ENCODE measurements around the gene DCAKD.

DCAKD gene

DNA sequence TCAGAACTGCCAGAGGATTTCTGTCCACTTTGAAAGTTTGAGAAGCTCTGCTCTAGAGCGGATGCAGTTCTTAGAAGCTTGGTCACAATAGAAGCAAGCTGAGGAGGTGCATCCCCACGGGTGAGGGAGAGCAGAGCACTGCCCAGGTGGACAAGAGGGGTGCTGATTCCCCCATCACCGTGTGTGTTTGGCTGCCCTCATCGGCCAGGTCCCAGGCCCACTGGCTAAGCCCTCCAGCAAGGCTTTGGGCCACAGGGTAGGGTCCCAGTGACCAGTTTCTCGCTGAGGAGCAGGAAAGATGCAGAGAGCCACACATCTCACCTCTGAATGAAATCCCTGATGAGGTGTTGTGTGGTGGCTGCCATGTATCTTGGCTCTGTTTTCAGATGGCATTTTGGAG lies 36.5 kb upstream of the DCAKD start:
- no peaks in the 10 kb centered on the region for H3K9me3 ChIP-seq
- H3K36me3 ChIP-seq, result peaks cover 92% of the 10 kb centered on the region
- H3K27me3 ChIP-seq, result no peaks in the 10 kb centered on the region
- no peak overlapping the region for H3K4me3 ChIP-seq (ENCODE audit: low read depth in 1 of 2, low read length in 1 of 2)
- TF ChIP-seq, protein P1, sequence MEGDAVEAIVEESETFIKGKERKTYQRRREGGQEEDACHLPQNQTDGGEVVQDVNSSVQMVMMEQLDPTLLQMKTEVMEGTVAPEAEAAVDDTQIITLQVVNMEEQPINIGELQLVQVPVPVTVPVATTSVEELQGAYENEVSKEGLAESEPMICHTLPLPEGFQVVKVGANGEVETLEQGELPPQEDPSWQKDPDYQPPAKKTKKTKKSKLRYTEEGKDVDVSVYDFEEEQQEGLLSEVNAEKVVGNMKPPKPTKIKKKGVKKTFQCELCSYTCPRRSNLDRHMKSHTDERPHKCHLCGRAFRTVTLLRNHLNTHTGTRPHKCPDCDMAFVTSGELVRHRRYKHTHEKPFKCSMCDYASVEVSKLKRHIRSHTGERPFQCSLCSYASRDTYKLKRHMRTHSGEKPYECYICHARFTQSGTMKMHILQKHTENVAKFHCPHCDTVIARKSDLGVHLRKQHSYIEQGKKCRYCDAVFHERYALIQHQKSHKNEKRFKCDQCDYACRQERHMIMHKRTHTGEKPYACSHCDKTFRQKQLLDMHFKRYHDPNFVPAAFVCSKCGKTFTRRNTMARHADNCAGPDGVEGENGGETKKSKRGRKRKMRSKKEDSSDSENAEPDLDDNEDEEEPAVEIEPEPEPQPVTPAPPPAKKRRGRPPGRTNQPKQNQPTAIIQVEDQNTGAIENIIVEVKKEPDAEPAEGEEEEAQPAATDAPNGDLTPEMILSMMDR (IDR thresholded peaks at IDR 0.05), result no peak
- no peak overlapping the region for H3K27ac ChIP-seq
- no peaks in the 10 kb centered on the region for H3K4me1 ChIP-seq (ENCODE audit: control insufficient read depth in 1 of 2, insufficient read depth in 1 of 2, low read depth in 1 of 2, low read length in 1 of 2)

DNA sequence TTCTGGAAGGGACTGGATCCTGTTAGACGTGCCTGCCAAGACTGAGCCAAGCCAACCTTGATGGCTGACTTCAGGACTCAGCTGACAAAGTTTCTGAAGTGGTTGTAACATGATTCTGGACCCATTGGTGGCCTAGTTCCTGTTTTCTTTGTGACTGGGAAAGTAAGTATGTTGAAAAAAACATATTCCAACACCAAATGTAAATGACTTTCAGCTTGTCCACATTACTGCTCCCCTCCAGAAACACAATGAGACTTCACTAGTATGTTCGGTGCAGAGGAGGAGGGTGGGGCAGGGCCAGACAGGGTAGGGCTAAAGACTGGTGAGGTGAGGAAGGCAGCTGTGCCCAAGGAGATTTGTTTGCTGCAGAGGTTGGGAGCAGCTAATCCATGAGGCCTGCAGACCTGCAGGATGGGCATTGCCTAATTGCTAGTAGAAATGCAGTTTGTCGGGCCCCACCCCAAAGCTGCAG lies 36.1 kb upstream of the DCAKD start:
- TF ChIP-seq, protein P1 (IDR thresholded peaks at IDR 0.05), result no peak
- Histone ChIP-seq H3K27me3 (no peaks in the 10 kb centered on the region), H3K36me3 (peaks cover 93% of the 10 kb centered on the region), H3K27ac (no peak overlapping the region), H3K9me3 (no peaks in the 10 kb centered on the region), H3K4me1 (ENCODE audit: control insufficient read depth in 1 of 2, insufficient read depth in 1 of 2, low read depth in 1 of 2, low read length in 1 of 2) (no peaks in the 10 kb centered on the region), H3K4me3 (ENCODE audit: low read depth in 1 of 2, low read length in 1 of 2) (no peak overlapping the region)

DNA sequence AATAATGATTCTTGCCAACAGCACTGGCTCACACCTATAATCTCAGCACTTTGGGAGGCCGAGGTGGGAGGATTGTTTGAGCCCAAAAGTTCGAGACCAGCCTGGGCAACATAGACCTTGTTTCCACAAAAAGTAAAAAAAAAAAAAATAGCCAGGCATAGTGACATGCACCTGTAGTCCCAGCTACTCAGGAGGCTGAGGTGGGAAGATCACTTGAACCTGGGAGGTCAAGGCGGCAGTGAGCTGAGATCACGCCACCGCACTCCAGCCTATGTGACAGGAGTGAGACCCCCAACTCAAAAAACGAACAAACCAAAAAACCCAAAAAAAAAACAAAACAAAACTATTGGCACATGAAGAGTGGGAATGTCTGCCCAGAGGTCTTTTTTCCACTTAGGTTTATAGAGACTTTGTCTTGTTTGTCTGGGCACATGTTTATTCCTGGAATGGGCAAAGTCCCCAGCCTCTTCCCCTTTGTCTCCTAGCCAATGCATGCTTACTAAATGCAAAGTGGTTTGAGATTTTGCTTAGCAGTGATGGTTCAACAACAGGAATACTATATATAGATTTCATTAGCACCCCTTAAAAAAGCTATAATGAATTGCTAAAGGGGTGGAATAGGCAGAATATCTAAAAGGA lies 35.6 kb upstream of the DCAKD start:
- Histone ChIP-seq H3K4me3 (ENCODE audit: low read depth in 1 of 2, low read length in 1 of 2) (no peak overlapping the region), H3K9me3 (no peaks in the 10 kb centered on the region), H3K4me1 (ENCODE audit: control insufficient read depth in 1 of 2, insufficient read depth in 1 of 2, low read depth in 1 of 2, low read length in 1 of 2) (no peaks in the 10 kb centered on the region), H3K36me3 (peaks cover 94% of the 10 kb centered on the region), H3K27me3 (no peaks in the 10 kb centered on the region), H3K27ac (no peak overlapping the region)
- TF ChIP-seq, protein P1 (IDR thresholded peaks at IDR 0.05), result no peak

DNA sequence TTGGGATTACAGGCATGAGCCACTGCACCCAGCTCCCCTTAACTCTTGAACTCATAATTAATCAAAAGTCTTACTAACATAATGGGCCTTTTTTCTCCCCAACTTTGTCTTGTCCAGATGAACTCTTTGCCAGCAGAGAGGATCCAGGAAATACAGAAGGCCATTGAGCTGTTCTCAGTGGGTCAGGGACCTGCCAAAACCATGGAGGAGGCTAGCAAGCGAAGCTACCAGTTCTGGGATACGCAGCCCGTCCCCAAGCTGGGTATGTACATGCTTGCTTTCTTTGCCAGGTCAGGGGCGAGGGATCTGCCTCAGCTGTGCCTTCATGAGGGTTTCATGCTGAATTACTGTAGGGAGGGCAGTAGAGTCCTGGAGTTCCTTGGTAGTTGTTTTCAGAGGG lies 35.0 kb upstream of the DCAKD start:
- Histone ChIP-seq H3K9me3 (no peaks in the 10 kb centered on the region), H3K27ac (no peak overlapping the region), H3K27me3 (no peaks in the 10 kb centered on the region), H3K36me3 (peaks cover 92% of the 10 kb centered on the region), H3K4me3 (ENCODE audit: low read depth in 1 of 2, low read length in 1 of 2) (no peak overlapping the region), H3K4me1 (ENCODE audit: control insufficient read depth in 1 of 2, insufficient read depth in 1 of 2, low read depth in 1 of 2, low read length in 1 of 2) (no peaks in the 10 kb centered on the region)
- TF ChIP-seq, protein P1 (IDR thresholded peaks at IDR 0.05), result no peak

DNA sequence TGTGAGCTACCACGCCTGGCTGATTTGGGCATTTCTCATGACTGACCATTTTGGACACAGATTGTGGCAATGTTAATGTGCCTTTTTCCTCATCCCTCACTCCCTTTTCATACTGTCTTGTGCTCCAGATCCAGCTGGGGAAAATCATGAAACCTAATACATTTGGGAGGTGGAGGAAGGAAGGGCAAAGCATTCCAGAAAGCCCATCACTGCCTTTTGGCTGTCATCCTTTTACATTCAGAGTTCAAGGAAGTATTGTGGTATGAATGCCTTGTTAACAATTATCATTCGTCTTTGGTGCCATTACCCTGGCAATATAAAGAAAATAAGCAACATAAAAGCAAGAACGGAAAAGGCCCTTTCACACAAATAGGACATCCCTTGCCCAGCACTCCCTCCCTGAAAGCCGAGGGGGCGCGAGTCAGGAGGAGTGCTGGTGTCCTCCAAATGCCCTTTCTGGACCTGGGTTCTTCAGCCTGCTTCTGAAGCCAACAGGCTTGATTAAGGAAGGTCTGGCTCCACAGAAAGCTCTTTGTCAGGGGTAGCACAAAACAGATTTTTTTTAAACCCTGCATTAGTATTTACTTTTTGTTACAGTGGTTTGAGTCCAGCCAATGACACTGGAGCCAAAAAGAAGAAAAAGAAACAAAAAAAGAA lies 29.7 kb upstream of the DCAKD start:
- TF ChIP-seq, protein P1 (IDR thresholded peaks at IDR 0.05), result no peak
- Histone ChIP-seq H3K4me1 (ENCODE audit: control insufficient read depth in 1 of 2, insufficient read depth in 1 of 2, low read depth in 1 of 2, low read length in 1 of 2) (peaks cover 26% of the 10 kb centered on the region in 2 experiments), H3K9me3 (no peaks in the 10 kb centered on the region), H3K27me3 (no peaks in the 10 kb centered on the region), H3K27ac (no peak overlapping the region), H3K4me3 (ENCODE audit: low read depth in 1 of 2, low read length in 1 of 2) (no peak overlapping the region), H3K36me3 (peaks cover 49% of the 10 kb centered on the region)
